GM12891 (cell line): ENCODE results near the gene CCDC112.

Source experiments
- DNase-seq: peaks from one replicate; pipeline ENCODE4 v3.0.0; 2011; ENCODE audit warnings: low spot score; ENCODE audit not compliant: insufficient read length
- FAIRE-seq: peaks from 2 replicates; lab custom pipeline; 2011; peaks lifted over from hg19 to GRCh38; lab: Jason Lieb, UNC
- PAX5 ChIP-seq: IDR thresholded peaks from 2 replicates; pipeline ENCODE4 v1.6.1; 2011; ENCODE audit warnings: low read length, moderate library complexity, mild to moderate bottlenecking; ENCODE audit not compliant: insufficient read depth, severe bottlenecking
- POLR2A ChIP-seq: IDR thresholded peaks from 2 replicates; pipeline ENCODE4 v1.6.1; 2011; ENCODE audit warnings: low read depth, low read length, control low read depth
- POLR2AphosphoS5 ChIP-seq: IDR thresholded peaks from 2 replicates; pipeline ENCODE4 v1.6.1; 2011; ENCODE audit warnings: low read depth, low read length, control low read depth
- POU2F2 ChIP-seq: IDR thresholded peaks from 2 replicates; pipeline ENCODE4 v1.6.1; 2011; ENCODE audit warnings: low read depth, mild to moderate bottlenecking, control low read depth, low read length, moderate library complexity
- SPI1 ChIP-seq: IDR thresholded peaks from 2 replicates; pipeline ENCODE4 v1.6.1; 2011; ENCODE audit warnings: low read depth, low read length, control low read depth
- TAF1 ChIP-seq: IDR thresholded peaks from 2 replicates; pipeline ENCODE4 v1.6.1; 2011; ENCODE audit warnings: low read depth, low read length, control low read depth

The CCDC112 gene

DNA sequence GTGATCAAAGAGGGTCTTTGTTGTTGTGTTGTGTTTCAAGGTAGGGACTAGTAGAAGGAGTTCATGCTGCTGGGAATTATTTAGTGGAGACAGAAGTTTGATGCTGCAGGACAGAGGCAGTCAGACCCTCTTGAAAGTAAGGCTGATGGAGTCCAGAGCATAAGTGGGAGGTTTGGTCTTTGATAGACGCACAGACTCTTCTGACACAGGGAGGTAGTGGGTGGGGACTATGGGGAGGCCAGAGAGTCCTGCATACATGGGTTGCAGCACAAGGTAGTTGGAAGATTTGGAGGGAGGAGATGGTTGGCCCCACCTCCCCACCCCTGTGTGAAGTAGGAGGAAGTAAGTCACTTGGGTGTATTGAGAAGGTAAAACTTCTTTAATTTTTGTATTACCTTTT, 2.4 kb upstream of the CCDC112 start:
- DNase-seq (no peak), FAIRE-seq (no peak)
- TF ChIP-seq TAF1 = no peak
- TF ChIP-seq POLR2AphosphoS5 = no peak
- TF ChIP-seq SPI1 = no peak
- TF ChIP-seq POU2F2 = no peak
- no peak for TF ChIP-seq POLR2A
- TF ChIP-seq PAX5 = no peak

DNA sequence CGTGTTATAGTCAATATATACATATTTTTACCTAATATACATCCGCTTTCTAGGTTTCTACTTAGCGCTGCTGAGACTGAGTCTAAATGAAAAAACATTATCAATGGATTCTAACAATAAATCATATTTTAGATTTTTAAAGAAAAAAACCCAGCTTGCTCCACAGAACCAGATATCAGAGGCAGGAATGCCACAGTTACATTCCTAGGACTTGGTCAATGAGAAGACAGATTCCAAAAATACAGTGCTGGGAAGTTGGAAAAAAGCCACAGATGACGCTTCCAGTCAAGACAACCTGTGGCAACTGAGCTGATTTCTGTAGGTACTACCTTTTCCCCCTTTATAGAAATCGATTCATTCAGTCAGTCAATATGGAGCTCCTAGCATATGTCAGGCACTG, 577 bp upstream of the CCDC112 start:
- TF ChIP-seq PAX5 (no peak), TAF1 (no peak), SPI1 (no peak), POU2F2 (no peak), POLR2A (no peak), POLR2AphosphoS5 (no peak)
- FAIRE-seq (no peak), DNase-seq (no peak)

- DNase-seq = no peak
- FAIRE-seq = no peak
Measured at GRCh38 chr5:115295777-115296123, 704 bp downstream of the CCDC112 start.

DNA sequence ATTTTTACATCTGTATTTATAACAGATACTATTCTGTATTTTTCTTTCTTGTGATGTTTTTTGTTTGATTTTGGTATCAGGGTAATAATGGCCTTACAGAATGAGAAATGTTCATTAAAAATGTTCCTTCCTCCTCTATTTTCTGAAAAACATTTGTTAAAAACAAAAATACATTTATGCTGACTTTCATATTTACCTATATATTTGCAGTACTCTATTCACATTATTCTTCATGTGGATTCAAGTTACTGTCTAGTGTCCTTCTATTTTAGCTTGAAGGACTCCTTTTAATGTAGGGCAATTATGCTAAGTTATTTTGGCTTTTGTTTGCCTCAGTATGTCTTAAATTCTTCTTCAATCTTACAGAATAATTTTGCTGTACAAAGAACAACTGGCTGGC, 5.1 kb downstream of the CCDC112 start:
- DNase-seq (no peak), FAIRE-seq (no peak)
- no peak for TF ChIP-seq POU2F2
- TF ChIP-seq POLR2A = no peak
- TF ChIP-seq PAX5 = no peak
- no peak for TF ChIP-seq POLR2AphosphoS5
- no peak for TF ChIP-seq TAF1
- no peak for TF ChIP-seq SPI1

More at GRCh38 chr5:115295777-115296123, 704 bp downstream of the CCDC112 start:
- TF ChIP-seq POLR2AphosphoS5 (no peak), TAF1 (no peak)

GRCh38 chr5:115289104-115289503, 7.3 kb downstream of the CCDC112 start:
- no peak for DNase-seq
- TF ChIP-seq PAX5 = no peak
- no peak for TF ChIP-seq TAF1
- TF ChIP-seq SPI1 = no peak
- TF ChIP-seq POLR2A = no peak
- TF ChIP-seq POU2F2 = no peak
- no peak for TF ChIP-seq POLR2AphosphoS5
- no peak for FAIRE-seq

GRCh38 chr5:115284021-115284420, 12.4 kb downstream of the CCDC112 start:
- FAIRE-seq (no peak), DNase-seq (no peak)
- TF ChIP-seq POLR2A = no peak

DNA sequence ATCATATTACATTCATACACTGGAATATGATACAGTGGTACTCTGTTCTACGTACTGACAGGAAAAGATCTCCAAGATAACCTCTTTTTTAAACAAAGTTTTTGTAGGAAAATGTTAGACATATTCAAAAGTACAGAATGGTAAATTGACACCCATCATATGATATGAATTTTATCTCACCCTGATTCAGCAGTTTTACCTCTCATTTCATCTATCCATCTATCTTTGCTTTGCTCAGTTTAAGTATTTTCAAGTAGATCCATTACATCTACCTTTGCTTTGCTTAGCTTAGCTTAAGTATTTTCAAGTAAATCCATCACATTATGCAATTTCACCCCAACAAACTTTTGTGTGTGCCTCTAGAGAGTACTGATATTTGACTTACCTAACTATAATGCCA, 14.3 kb downstream of the CCDC112 start:
- FAIRE-seq = no peak

DNA sequence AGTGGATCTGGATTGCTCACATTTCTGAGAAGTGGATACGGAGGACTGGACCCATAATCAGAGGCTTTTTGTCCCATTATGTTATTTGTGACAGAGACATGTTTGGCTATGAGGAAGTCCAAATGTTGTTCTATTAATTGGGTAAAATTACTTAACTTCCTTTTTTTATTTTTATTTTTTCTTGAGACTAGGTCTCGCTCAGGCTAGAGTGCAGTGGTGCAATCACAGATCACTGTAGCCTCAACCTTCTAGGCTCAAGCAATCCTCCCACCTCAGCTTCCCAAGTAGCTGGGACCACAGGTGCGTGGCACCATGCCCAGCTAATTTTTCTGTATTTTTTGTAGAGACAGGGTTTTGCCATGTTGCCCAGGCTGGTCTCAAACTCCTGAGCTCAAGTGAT, 21.9 kb downstream of the CCDC112 start:
- no peak for DNase-seq
- no peak for TF ChIP-seq TAF1
- TF ChIP-seq PAX5 = no peak
- no peak for TF ChIP-seq SPI1
- no peak for TF ChIP-seq POU2F2
- TF ChIP-seq POLR2AphosphoS5 = no peak
- no peak for TF ChIP-seq POLR2A
- no peak for FAIRE-seq

More for the DNA sequence above, 14.3 kb downstream of the CCDC112 start:
- no peak for DNase-seq
- TF ChIP-seq POLR2AphosphoS5 (no peak), POU2F2 (no peak), POLR2A (no peak), TAF1 (no peak), PAX5 (no peak), SPI1 (no peak)

GRCh38 chr5:115272297-115272958, 24.0 kb downstream of the CCDC112 start:
- DNase-seq (no peak), FAIRE-seq (no peak)
- TF ChIP-seq POLR2A (no peak), PAX5 (no peak), TAF1 (no peak)

DNA sequence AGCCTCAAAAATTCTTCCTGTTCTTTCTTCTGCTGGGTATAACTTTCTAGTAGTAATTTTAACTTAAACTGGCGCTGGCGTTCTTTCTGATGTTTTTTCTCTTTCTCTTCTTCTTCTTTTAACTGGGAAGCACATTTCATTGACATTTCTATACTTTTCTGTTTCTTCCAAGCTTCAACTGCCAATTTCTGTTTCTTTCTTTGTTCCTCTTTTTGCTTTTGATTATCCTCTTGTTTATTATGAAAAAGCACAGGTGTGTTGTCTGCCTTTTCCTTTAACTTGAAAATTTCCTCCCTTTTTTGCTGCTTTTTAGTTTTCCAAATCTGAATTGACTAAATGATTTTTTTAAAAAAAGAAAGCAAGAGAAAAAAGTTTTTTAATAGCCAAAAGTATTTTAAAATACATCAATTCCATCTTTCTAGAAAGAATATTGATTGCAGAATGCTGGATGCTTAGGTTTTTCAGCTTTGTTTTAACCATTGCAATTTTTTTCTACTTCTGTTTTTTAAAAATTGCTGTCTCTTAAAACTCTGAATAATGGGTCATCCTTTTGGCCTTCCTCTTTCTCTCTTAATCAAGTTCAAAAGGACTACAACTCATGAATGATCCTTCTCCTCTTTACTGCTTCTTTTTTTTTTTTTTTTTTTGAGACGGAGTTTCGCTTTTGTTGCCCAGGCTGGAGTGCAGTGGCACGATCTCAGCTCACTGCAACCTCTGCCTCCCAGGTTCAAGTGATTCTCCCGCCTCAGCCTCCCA, 25.0 kb downstream of the CCDC112 start:
- FAIRE-seq (no peak), DNase-seq (no peak)
- TF ChIP-seq PAX5 = no peak
- no peak for TF ChIP-seq POU2F2
- TF ChIP-seq TAF1 = no peak
- no peak for TF ChIP-seq POLR2A
- no peak for TF ChIP-seq POLR2AphosphoS5
- TF ChIP-seq SPI1 = no peak

DNA sequence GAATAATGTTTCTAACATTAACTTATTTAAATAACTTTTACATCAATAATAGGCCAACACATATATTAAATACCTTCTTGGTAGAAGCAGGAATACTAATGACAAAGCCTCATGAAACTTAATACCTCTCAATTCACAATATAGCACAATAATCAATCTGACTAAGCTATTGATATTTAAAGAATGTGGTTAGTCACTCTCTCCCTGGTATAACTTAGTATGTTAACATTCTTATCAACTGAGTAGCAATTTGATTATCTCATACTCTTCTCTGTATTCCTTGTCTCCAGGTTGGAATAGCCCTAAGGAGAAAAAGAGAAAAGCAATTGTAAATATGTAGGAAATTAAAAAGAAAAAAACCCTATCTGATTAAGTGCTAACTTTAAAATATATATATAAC, 28.8 kb downstream of the CCDC112 start:
- DNase-seq (no peak), FAIRE-seq (no peak)
- TF ChIP-seq SPI1 = no peak
